OCI-LY3 (cell line): ENCODE data around the gene MSI2.

Experiments used
- H2AFZ ChIP-seq: fragments of 200-600, 300-600 bp; shearing (Covaris generic); 2 replicates; pipeline ENCODE4 v1.6.0; 2014; ENCODE audit warnings: antibody characterized with exemption, low read depth, low read length
- H3K27ac ChIP-seq: fragments of 200-600, 300-600 bp; sonication (generic); 2 replicates; pipeline ENCODE4 v1.5.1; 2014; ENCODE audit warnings: mild to moderate bottlenecking, low read length, moderate library complexity, mixed read lengths
- H3K27me3 ChIP-seq: fragments of 200-600, 300-600 bp; sonication (generic); 2 replicates; pipeline ENCODE4 v1.6.1; 2014; ENCODE audit warnings: low read depth, low read length, mixed read lengths
- H3K36me3 ChIP-seq: fragments of 200-600, 300-600 bp; sonication (generic); replicated peaks from 2 replicates; pipeline ENCODE3; 2014; ENCODE audit warnings: low read depth, low read length, mixed read lengths
- H3K4me1 ChIP-seq: fragments of 300-600, 200-600 bp; sonication (generic); 2 replicates; pipeline ENCODE4 v1.6.1; 2014; ENCODE audit warnings: low read length, mixed read lengths
- H3K4me2 ChIP-seq: fragments of 200-600, 300-600 bp; sonication (generic); 2 replicates; pipeline ENCODE4 v1.6.1; 2014; ENCODE audit warnings: low read length, mixed read lengths
- H3K4me3 ChIP-seq: fragments of 300-600, 200-600 bp; sonication (generic); 2 replicates; pipeline ENCODE4 v1.5.1; 2014; ENCODE audit warnings: antibody characterized with exemption, mild to moderate bottlenecking, low read length, moderate library complexity
- H3K79me2 ChIP-seq: fragments of 300-600, 200-600 bp; shearing (Covaris generic); 2 replicates; pipeline ENCODE4 v1.6.1; 2014; ENCODE audit warnings: mild to moderate bottlenecking, low read length, mixed read lengths
- H3K9ac ChIP-seq: fragments of 300-600, 200-600 bp; shearing (Covaris generic); 2 replicates; pipeline ENCODE4 v1.6.0; 2014; ENCODE audit warnings: mild to moderate bottlenecking, low read length, moderate library complexity
- H3K9me3 ChIP-seq: fragments of 200-600, 300-600 bp; shearing (Covaris generic); 2 replicates; pipeline ENCODE4 v1.6.1; 2014; ENCODE audit warnings: low read length, mixed read lengths; ENCODE audit not compliant: insufficient read depth
- H4K20me1 ChIP-seq: fragments of 200-600, 300-600 bp; sonication (generic); 2 replicates; pipeline ENCODE4 v1.6.1; 2016; ENCODE audit warnings: low read length, mixed read lengths; ENCODE audit not compliant: insufficient read depth
- EZH2phosphoT487 ChIP-seq: fragments of 200-600 bp; shearing (Covaris generic); IDR thresholded peaks from 2 replicates; pipeline ENCODE4 v1.6.1; 2018; ENCODE audit warnings: antibody characterized with exemption, mixed run types, low read depth
- TF ChIP-seq, protein P1 (sequence below): fragments of 200-600, 300-600 bp; sonication (generic); IDR thresholded peaks from 2 replicates; pipeline ENCODE4 v1.5.1; 2014; ENCODE audit warnings: antibody characterized with exemption, low read length, low read depth

MSI2 gene

DNA sequence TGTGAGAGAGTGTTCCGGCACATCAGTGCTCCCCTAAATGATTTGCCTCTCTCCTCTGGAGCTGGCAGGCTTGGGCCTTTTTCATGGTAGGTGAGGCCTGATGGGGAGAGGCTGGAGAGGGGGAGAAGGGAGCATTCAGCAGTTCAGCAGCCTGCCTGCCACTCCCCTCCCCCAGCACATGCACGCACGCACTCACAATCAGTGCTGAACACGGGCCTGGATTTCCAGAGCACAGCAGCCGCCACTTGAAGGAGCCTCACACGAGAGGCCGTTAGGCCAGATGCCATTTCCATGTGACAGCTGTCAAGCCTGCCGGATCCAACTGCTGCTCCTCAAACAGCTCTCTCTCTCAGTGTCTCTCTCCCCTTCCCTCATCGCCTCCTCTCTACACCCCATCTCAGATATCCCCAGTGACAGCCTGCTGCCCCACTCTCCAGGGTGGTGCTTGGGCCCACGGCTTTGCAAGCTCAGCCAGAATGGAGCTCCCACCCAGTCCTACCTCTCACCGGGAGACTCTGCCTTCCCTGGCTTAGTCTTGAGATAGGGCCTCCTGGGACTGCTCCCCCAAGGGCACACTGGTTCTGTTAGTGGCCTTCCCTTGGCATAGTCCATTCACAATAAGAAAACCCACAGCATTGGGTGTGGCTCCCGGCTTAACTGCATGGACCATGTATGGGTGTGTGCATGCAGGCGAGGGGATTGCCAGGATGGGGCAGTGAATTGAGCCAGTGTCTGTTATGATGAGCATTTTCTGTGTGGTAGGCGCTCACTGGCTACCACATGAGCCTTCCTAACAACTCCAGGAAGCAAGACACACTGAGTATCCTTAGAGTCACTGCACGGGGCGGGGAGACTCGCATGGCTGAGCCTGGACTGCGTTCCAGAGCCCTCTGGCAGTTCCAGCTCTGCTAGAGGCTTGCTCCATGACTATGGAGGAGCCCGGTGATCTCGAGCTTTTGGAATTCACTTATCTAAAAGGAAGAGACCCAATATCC, 262.6 kb downstream of the MSI2 start:
- H3K27me3 ChIP-seq: no peaks in the 10 kb centered on the region
- no peaks in the 10 kb centered on the region for H3K79me2 ChIP-seq
- no peak overlapping the region for H3K4me2 ChIP-seq
- no peaks in the 10 kb centered on the region for H3K36me3 ChIP-seq
- H3K9ac ChIP-seq: no peak overlapping the region
- H3K4me3 ChIP-seq: no peak overlapping the region
- H3K9me3 ChIP-seq: peaks cover 5% of the 10 kb centered on the region; the same call in 1 of the 2 replicates
- H3K27ac ChIP-seq: no peak overlapping the region
- H4K20me1 ChIP-seq: no peaks in the 10 kb centered on the region
- peaks cover 11% of the 10 kb centered on the region for H3K4me1 ChIP-seq
- no peak overlapping the region for H2AFZ ChIP-seq
- TF ChIP-seq, protein P1, sequence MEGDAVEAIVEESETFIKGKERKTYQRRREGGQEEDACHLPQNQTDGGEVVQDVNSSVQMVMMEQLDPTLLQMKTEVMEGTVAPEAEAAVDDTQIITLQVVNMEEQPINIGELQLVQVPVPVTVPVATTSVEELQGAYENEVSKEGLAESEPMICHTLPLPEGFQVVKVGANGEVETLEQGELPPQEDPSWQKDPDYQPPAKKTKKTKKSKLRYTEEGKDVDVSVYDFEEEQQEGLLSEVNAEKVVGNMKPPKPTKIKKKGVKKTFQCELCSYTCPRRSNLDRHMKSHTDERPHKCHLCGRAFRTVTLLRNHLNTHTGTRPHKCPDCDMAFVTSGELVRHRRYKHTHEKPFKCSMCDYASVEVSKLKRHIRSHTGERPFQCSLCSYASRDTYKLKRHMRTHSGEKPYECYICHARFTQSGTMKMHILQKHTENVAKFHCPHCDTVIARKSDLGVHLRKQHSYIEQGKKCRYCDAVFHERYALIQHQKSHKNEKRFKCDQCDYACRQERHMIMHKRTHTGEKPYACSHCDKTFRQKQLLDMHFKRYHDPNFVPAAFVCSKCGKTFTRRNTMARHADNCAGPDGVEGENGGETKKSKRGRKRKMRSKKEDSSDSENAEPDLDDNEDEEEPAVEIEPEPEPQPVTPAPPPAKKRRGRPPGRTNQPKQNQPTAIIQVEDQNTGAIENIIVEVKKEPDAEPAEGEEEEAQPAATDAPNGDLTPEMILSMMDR: no peak
- no peak for TF ChIP-seq EZH2phosphoT487

DNA sequence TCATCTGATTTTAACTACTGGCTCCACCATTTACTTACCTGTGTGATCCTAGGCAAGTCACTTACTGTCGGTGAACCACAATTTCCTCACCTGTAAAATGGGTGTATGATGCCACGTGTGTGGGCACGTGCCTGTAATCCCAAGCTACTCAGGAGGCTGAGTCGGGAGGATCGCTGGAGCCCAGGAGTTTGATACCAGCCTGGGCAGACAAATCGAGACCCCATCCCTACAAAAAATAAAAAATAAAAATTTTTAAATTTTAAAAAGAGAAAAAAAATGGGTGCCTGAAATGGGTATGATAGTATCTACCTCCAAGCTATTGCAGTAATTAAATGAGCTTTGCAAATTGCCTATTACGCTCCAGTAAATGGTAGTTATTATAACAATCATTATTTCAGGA, 263.5 kb downstream of the MSI2 start:
- H3K9ac ChIP-seq: no peak overlapping the region
- H4K20me1 ChIP-seq: no peaks in the 10 kb centered on the region
- no peak overlapping the region for H3K27ac ChIP-seq
- no peaks in the 10 kb centered on the region for H3K36me3 ChIP-seq
- TF ChIP-seq, protein P1: no peak
- TF ChIP-seq EZH2phosphoT487: no peak
- H3K79me2 ChIP-seq: peaks cover 1% of the 10 kb centered on the region; the same call in 1 of the 2 replicates
- peaks cover 20% of the 10 kb centered on the region for H3K4me1 ChIP-seq
- no peak overlapping the region for H3K4me2 ChIP-seq
- H3K4me3 ChIP-seq: no peak overlapping the region
- no peaks in the 10 kb centered on the region for H3K27me3 ChIP-seq
- H3K9me3 ChIP-seq: peaks cover 12% of the 10 kb centered on the region; the same call in 1 of the 2 replicates
- no peak overlapping the region for H2AFZ ChIP-seq

DNA sequence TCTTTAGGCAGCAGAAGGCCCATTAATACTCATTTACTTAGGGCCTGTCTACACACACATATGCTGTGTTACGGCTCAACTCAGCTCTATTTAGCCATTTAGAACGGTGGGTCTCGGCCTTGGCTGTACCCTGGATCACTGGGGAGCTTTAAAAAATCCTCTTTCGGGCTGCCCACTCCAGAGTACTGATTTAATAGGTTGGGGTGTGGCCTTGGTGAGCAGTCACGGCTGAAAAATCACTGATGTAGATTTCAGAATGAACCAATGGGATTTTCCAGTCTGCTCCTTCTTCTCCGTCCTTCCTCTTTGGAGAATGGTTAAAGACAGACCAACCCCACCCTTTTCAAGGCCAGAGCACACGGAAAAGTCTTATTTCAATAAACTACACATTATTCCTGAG, 265.3 kb downstream of the MSI2 start:
- H2AFZ ChIP-seq: no peak overlapping the region
- peaks cover 38% of the 10 kb centered on the region for H3K4me1 ChIP-seq
- H3K4me2 ChIP-seq: no peak overlapping the region

More for the DNA sequence above, 265.3 kb downstream of the MSI2 start:
- Histone ChIP-seq H3K79me2 (peaks cover 13% of the 10 kb centered on the region), H4K20me1 (no peaks in the 10 kb centered on the region), H3K9me3 (peaks cover 12% of the 10 kb centered on the region; the same call in 1 of the 2 replicates), H3K36me3 (no peaks in the 10 kb centered on the region), H3K27me3 (no peaks in the 10 kb centered on the region), H3K9ac (no peak overlapping the region), H3K4me3 (no peak overlapping the region), H3K27ac (no peak overlapping the region)
- TF ChIP-seq, protein P1: no peak
- no peak for TF ChIP-seq EZH2phosphoT487
